ENCODE data around the gene TRIM7. TPM values are rescaled to one million over a fixed set of nuclear protein-coding genes. Genes with fewer than 3 reads are reported as not detected.

TRIM7 gene
- total RNA-seq, result 1.1 TPM

GRCh38 chr5:181204826-181205760 is at the start of gene TRIM7:
TSS of gene TRIM7 (minus strand) at chr5:181205196. CDS start at chr5:181205110, 86 bp downstream.

GRCh38 chr5:181243564-181244343 is 38.8 kb upstream of the TRIM7 start, which contains the start of gene RACK1:
TSS of gene RACK1 (minus strand) at chr5:181243906. CDS start at chr5:181243800, 106 bp downstream.

GRCh38 chr5:181223058-181223728 is 18.2 kb upstream of the TRIM7 start, which contains the start of gene TRIM41:
TSS of gene TRIM41 (plus strand) at chr5:181223281. CDS start at chr5:181224000, 719 bp downstream.

GRCh38 chr5:181146927-181147636 is 57.9 kb downstream of the TRIM7 start, which contains the start of gene OR2V2:
TSS of gene OR2V2 (plus strand) at chr5:181147586. CDS start at chr5:181154943, 7,357 bp downstream.

Other genes starting within 250 kb of the TRIM7 start
- gene BTNL3, start 216.3 kb downstream of the TRIM7 start, total RNA-seq, result not detected
- gene BTNL9, start 164.9 kb downstream of the TRIM7 start, total RNA-seq, result 4.7 TPM
- not detected for gene OR2V1, start 74.0 kb downstream of the TRIM7 start, total RNA-seq
- not detected for gene OR2V2, start 57.6 kb downstream of the TRIM7 start, total RNA-seq
- 20.4 TPM for gene TRIM41, start 18.1 kb upstream of the TRIM7 start, total RNA-seq
- 1,862 TPM for gene RACK1, start 38.7 kb upstream of the TRIM7 start, total RNA-seq
- 26.1 TPM for gene TRIM52, start 55.9 kb upstream of the TRIM7 start, total RNA-seq
- gene OR4F3, start 162.1 kb upstream of the TRIM7 start, total RNA-seq, result not detected